SU-DHL-6 (cell line): ENCODE results near the gene HCN4.

ENCODE experiments used
- EZH2phosphoT487 ChIP-seq: fragments of 200-600 bp; sonication (generic), shearing (Covaris generic); conservative IDR thresholded peaks from 2 replicates; pipeline ENCODE4 v1.6.1; 2018; ENCODE audit warnings: mild to moderate bottlenecking, antibody characterized with exemption, low read length, moderate library complexity, mixed read lengths
- TF ChIP-seq, protein P1 (sequence below): fragments of 200-600 bp; sonication (generic); IDR thresholded peaks from one replicate; pipeline ENCODE4 v1.5.1; 2017; ENCODE audit warnings: antibody characterized with exemption, mild to moderate bottlenecking, low read length, moderate library complexity; ENCODE audit not compliant: insufficient read depth, poor library complexity, severe bottlenecking

DNA sequence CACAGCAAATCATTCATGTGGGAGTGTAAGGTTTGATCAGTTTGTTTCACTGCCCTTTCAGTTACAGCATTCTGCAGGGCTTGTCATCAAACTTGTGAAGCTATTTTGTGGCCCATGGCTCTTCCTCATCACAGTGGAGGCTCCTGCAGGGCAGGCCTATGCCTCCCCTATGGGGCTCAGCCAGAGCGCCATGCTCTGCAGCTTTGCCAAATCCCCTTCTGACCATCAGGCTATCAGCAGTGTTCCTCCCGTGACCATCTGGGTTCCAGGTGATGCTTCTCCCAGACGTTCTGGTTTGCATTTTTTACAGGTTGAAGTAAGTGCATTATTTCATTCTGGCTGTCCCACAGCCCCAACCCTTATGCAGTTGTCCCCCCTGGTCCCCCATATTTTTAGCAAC is 46.1 kb upstream of the HCN4 start:
- TF ChIP-seq, protein P1, sequence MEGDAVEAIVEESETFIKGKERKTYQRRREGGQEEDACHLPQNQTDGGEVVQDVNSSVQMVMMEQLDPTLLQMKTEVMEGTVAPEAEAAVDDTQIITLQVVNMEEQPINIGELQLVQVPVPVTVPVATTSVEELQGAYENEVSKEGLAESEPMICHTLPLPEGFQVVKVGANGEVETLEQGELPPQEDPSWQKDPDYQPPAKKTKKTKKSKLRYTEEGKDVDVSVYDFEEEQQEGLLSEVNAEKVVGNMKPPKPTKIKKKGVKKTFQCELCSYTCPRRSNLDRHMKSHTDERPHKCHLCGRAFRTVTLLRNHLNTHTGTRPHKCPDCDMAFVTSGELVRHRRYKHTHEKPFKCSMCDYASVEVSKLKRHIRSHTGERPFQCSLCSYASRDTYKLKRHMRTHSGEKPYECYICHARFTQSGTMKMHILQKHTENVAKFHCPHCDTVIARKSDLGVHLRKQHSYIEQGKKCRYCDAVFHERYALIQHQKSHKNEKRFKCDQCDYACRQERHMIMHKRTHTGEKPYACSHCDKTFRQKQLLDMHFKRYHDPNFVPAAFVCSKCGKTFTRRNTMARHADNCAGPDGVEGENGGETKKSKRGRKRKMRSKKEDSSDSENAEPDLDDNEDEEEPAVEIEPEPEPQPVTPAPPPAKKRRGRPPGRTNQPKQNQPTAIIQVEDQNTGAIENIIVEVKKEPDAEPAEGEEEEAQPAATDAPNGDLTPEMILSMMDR = no peak
- TF ChIP-seq EZH2phosphoT487 = no peak
